Measurements from ENCODE around the gene GRAMD1B.

- TF ChIP-seq USF2 (IDR thresholded peaks at IDR 0.05) (no peak), BHLHE40 (IDR thresholded peaks at IDR 0.05; ENCODE audit: low read depth, low read length) (no peak), ESRRA (IDR thresholded peaks at IDR 0.05; ENCODE audit: borderline replicate concordance, low read length) (no peak), EP300 (IDR thresholded peaks at IDR 0.05) (no peak), CTCF (IDR thresholded peaks at IDR 0.05) (no peak), PBX3 (IDR thresholded peaks at IDR 0.05) (no peak), SMC3 (IDR thresholded peaks at IDR 0.05) (no peak), KDM1A (IDR thresholded peaks at IDR 0.05; ENCODE audit: low read depth) (no peak), HDAC2 (IDR thresholded peaks at IDR 0.05) (no peak)
Observed at GRCh38 chr11:123517559-123518364, 87.7 kb downstream of the GRAMD1B start.
